Mammary epithelial cell (primary cell): ENCODE measurements around the gene P2RY14.

Experiments used
- EZH2 ChIP-seq: IDR thresholded peaks from 2 replicates; pipeline ENCODE4 v1.6.1; 2012; ENCODE audit warnings: low read length, inconsistent platforms, borderline replicate concordance
- TF ChIP-seq, protein P1 (sequence below), 2 donors: IDR thresholded peaks in 1 of 2; conservative IDR thresholded peaks in 1 of 2; 2 replicates each; pipeline ENCODE4 v1.5.1; 2011 to 2012; ENCODE audit warnings: inconsistent platforms in 2 of 2, low read length in 2 of 2, mild to moderate bottlenecking in 2 of 2, control low read depth in 1 of 2, low read depth in 1 of 2; ENCODE audit not compliant: insufficient read depth in 1 of 2; ENCODE audit errors: extremely low read depth in 1 of 2

DNA sequence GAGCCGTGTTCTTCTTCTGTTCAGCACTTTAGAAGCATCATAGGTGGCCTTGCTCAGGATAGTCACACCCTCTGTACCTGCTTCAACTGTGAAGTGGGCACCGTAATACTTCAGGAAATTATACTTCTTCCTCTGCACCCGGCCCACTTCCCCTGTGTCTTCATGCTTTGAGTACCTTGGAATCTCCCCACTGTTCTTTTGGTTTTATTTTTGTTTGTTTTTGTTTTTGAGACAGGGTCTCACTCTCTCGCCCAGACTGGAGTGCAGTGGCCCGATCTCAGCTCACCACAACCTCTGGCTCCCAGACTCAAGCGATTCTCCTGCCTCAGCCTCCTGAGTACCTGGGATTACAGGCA lies 1.7 kb downstream of the P2RY14 start:
- TF ChIP-seq, protein P1, sequence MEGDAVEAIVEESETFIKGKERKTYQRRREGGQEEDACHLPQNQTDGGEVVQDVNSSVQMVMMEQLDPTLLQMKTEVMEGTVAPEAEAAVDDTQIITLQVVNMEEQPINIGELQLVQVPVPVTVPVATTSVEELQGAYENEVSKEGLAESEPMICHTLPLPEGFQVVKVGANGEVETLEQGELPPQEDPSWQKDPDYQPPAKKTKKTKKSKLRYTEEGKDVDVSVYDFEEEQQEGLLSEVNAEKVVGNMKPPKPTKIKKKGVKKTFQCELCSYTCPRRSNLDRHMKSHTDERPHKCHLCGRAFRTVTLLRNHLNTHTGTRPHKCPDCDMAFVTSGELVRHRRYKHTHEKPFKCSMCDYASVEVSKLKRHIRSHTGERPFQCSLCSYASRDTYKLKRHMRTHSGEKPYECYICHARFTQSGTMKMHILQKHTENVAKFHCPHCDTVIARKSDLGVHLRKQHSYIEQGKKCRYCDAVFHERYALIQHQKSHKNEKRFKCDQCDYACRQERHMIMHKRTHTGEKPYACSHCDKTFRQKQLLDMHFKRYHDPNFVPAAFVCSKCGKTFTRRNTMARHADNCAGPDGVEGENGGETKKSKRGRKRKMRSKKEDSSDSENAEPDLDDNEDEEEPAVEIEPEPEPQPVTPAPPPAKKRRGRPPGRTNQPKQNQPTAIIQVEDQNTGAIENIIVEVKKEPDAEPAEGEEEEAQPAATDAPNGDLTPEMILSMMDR (conservative IDR thresholded peaks at IDR 0.05 in 1 of 2, IDR thresholded peaks at IDR 0.05 in 1 of 2; ENCODE audit: extremely low read depth in 1 of 2, insufficient read depth in 1 of 2, low read depth in 1 of 2, low read length in 2 of 2) = no peak
- no peak for TF ChIP-seq EZH2
